Right hindlimb (tissue), 1 donor: ENCODE data around the gene AMBRA1.

Experiments used
- DNase-seq: peaks from one replicate; pipeline ENCODE4 v3.0.0-alpha.2; 2018

The AMBRA1 gene

GRCh38 chr11:46392421-46393230 lies 201.2 kb downstream of the AMBRA1 start:
- DNase-seq = peak; percentile 89

- peak; percentile 58 for DNase-seq
Measured at GRCh38 chr11:46391578-46392420, 202.0 kb downstream of the AMBRA1 start, which contains the start of gene CHRM4. CHRM4 (minus strand) TSS chr11:46391776; CDS start chr11:46386557, 5,219 bp downstream.

DNA sequence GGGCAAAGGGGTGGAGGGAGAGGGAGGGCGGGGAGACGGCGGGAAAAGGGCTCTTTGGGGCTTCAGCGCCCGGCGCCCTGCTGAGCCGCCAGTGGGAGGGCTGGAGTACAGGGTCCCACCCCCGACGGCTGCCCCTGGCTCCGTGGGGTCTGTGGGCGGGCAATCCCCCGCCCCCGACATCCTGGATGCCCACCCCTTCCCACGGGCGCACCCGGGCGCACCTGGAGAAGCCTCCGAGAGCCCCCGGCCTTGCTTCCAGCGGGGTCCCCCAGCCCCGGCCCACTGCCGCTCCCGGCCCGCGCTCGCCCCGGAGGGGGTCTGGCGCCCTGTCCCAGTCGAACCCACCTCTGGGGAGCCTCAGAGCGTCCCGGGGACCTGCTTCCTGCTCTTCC lies 202.6 kb downstream of the AMBRA1 start:
- peak; percentile 28 for DNase-seq

DNA sequence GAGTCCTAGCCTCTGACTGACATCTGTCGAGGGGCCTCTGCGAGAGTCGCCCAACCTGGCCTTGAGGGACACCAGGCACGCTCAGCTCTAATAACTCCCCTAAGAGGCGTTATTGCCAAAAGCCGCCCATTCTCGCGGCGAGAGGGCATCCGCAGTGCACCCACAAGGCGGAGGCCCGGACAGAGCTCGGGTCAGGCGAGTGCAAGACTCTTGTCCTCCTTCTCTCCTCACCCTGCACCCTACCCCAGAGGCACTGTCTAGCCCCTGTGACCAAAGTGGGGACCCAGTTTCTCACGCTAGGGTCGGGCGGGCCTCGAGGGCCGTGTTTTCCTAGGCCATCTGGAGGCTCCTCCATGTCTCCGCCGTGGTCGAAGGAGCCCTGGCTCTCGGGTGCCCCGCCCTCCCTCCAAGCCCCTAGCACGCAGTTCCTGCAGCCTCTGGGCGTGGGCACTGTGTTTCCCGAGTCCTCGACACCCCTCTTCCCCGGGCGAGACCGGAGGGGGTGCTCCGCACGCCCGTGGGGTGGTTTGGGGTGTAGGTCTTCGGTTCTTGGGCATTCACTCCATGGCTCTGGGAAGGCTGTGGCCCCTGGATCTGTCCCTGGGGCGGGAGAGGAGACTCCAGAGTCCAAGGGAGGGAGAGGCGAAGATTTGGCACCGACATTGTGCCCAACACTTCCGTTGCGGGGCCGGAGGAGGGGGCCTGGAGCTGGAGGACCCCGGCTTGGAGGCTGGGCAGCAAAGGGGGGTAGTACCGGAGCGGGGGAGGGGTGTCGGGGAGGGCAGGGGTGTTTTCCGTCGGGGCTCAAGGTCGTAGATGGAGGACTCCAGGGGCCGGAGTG lies 203.3 kb downstream of the AMBRA1 start:
- DNase-seq = no peak

GRCh38 chr11:46389450-46390330 lies 204.1 kb downstream of the AMBRA1 start:
- DNase-seq = peak; percentile 75

- no peak for DNase-seq
Measured at GRCh38 chr11:46388619-46389449, 205.0 kb downstream of the AMBRA1 start.

- peak; percentile 32 for DNase-seq
Measured at GRCh38 chr11:46387919-46388618, 205.8 kb downstream of the AMBRA1 start.

GRCh38 chr11:46387456-46387855 lies 206.4 kb downstream of the AMBRA1 start:
- no peak for DNase-seq

DNA sequence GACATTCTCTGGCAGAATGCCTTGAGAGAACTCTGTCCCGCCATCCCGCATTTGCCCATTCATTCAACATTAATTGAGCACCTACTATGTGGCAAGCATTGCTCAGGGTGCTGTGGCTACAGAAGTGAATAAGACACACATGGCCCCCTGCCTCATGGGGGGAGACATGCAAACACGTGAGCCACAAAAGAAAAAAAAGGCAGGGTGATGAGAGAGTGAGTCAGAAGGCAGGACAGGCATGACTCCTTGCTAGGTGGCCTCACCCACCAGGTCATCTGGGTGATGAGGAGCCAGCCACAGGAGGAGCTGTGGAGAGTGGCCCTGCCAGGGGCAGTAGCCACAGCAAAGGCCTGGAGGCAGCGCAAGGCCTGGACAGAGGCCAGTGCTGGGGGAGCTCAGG lies 207.1 kb downstream of the AMBRA1 start:
- no peak for DNase-seq

DNA sequence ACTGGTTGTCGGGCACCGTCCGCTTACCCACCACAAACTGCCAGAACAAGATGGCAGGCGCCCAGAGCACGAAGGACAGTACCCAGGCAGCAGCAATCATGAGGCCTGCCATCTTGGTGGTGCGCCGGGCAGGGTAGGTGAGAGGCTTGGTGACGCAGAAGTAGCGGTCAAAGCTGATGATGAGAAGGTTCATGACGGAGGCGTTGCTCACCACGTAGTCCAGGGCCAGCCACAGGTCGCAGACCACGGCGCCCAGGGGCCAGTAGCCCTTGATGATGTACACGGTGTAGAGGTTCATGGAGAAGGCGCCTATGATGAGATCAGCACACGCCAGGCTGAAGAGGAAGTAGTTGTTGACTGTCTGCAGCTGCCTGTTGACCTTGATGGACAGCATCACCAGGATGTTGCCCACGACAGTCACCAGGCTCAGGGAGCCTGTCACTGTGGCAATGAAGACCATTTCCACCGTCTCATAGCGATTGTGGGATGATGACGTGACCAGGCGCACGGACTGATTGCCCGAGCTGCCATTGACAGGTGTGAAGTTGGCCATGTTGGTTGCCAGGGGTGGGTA lies 207.7 kb downstream of the AMBRA1 start:
- DNase-seq = no peak

DNA sequence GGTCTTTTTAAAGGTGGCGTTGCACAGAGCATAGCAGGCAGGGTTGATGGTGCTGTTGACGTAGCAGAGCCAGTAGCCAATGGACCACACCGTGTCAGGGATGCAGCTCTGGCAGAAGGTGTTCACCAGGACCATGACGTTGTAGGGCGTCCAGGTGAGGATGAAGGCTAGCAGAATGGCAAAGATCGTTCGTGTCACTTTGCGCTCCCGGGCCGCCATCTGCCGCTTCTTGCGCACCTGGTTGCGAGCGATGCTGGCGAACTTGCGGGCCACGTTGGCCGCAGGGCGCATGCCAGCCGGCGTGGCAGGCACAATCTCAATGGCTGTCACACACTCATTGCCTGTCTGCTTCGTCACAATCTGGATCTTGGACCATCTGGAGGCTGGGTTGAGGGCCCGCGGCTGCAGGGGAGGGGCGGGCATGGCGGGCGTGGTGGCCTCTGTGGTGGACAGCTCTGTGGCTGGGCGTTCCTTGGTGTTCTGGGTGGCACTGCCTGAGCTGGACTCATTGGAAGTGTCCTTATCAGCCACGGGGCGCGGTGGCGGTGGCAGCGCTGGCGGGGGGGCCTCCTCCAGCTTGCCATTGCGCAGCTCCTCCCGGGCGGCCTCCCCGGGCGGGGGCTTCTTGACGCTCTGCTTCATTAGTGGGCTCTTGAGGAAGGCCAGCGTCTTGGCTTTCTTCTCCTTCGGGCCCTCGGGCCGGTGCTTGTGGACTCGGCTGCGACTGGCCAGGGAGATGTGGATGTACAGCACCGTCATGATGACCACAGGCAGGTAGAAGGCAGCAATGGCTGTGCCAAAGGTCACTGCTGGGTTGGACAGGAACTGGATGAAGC lies 208.4 kb downstream of the AMBRA1 start:
- no peak for DNase-seq

DNA sequence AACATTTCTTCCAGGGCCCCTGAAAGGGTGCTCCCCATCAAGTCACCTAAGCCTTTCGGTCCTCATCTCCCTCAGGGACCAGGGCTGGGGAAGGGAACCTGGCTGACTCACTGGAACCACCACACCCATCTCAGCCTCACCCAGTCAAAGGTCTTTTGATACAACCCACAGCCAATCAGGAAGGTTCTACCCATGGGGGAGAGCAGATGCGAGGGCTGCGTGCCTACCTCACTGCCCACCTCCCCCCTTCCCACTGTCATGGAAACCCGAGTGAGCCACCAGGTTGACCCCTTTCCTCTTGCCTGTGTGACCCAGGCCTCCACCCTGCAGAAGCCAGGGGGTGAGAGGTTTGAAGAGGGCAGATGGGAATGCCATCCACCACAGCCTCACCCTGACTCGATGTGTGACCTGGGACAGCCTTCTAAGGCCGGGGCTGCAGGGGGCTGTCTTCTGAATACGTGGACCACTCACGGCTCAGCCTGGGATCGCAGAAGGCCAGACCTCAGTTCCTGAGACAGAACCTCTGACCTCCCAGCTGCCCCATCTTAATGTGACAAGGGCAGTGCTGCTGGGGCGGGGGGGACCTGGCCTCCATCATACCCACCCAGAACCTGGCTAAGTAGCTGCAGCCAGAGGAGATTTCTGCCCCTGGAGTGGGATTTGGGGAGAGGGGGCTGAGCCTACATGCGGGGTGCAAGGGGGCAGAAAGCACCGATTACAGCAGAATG lies 209.7 kb downstream of the AMBRA1 start:
- DNase-seq = no peak

GRCh38 chr11:46383404-46383758 lies 210.4 kb downstream of the AMBRA1 start:
- DNase-seq = no peak

- DNase-seq = peak; percentile 38
Measured at GRCh38 chr11:46382646-46383403, 211.0 kb downstream of the AMBRA1 start.

DNA sequence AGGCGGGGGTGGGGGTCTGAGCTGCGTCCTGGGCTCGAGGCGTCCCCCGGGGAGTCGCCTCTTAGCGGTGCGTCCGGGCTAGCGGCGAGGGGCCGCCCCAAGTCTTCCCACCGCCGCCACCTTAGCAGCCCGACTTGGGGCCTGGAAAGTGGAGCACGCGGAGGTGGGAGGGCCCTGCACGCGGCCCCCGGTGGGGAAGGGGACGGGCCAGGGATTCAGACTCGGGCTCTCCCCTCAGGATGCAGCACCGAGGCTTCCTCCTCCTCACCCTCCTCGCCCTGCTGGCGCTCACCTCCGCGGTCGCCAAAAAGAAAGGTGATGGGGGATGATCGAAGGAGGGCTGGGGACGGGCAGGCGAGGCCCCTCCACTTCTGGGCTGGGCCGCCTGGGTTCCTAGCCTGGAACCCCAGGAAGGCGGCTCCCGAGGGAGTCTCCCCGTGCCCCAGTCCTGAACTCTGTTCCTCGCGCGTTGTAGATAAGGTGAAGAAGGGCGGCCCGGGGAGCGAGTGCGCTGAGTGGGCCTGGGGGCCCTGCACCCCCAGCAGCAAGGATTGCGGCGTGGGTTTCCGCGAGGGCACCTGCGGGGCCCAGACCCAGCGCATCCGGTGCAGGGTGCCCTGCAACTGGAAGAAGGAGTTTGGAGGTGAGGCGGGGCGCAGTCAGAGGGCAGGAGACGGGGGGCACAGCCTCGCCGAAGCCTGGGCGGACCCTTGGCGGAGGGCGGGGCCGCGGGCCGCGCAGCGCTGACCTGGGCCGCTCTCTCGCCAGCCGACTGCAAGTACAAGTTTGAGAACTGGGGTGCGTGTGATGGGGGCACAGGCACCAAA lies 211.8 kb downstream of the AMBRA1 start:
- peak; percentile 77 for DNase-seq

GRCh38 chr11:46381048-46381818 lies 212.6 kb downstream of the AMBRA1 start, which contains the start of gene MDK:
MDK (plus strand) TSS chr11:46381669; CDS start chr11:46382058, 389 bp downstream.
- peak; percentile 82 for DNase-seq
